Endometrial microvascular endothelial cells (primary cell): ENCODE measurements around the gene JAK2. TPM values are rescaled to one million over a fixed set of nuclear protein-coding genes. Genes with fewer than 3 reads are reported as not detected.
"Not testable (repeated sequence)": the region's sequence is repeated elsewhere in the genome, so short reads cannot be mapped to it uniquely, and the experiment has no call there.

Experiments used
- in situ Hi-C: cut with HindIII; loops from 2 replicates; pipeline ENCODE4 v1.10.0; 2017; ENCODE audit warnings: low sequenced_read_pairs, low pct_unique_long_range_greater_than_20kb; ENCODE audit errors: inconsistent ontology term
- total RNA-seq: library from RNA; depleted of rRNA; stranded (reverse); fragments of >200 nt; gene quantifications from one replicate; pipeline ENCODE4 v1.2.3, GENCODE V29; 2015; ENCODE audit errors: inconsistent ontology term

JAK2 gene
- 5.2 TPM for total RNA-seq

- in situ Hi-C loops: no loop called here
Observed at GRCh38 chr9:4984621-4985385, at the start of gene JAK2. JAK2 (plus strand) TSS chr9:4985272; CDS start chr9:5021988, 36,716 bp downstream.

GRCh38 chr9:4936277-4936676 lies 48.8 kb upstream of the JAK2 start:
- in situ Hi-C loops: no loop called here

GRCh38 chr9:4936823-4937222 lies 48.2 kb upstream of the JAK2 start:
- in situ Hi-C loops: no loop called here

GRCh38 chr9:4937446-4937845 lies 47.6 kb upstream of the JAK2 start:
- in situ Hi-C loops: no loop called here

GRCh38 chr9:4938496-4938895 lies 46.6 kb upstream of the JAK2 start:
- in situ Hi-C loops: no loop called here

- in situ Hi-C loops: no loop called here
Observed at GRCh38 chr9:4939118-4939561, 45.9 kb upstream of the JAK2 start.

- in situ Hi-C loops: not testable (repeated sequence)
Observed at GRCh38 chr9:4942042-4942691, 42.9 kb upstream of the JAK2 start.

GRCh38 chr9:4943346-4943745 lies 41.7 kb upstream of the JAK2 start:
- in situ Hi-C loops: no loop called here

- in situ Hi-C loops: not testable (repeated sequence)
Observed at GRCh38 chr9:4944431-4945211, 40.5 kb upstream of the JAK2 start.

- in situ Hi-C loops: no loop called here
Observed at GRCh38 chr9:4946937-4947336, 38.1 kb upstream of the JAK2 start.

- in situ Hi-C loops: no loop called here
Observed at GRCh38 chr9:4955836-4956235, 29.2 kb upstream of the JAK2 start.

GRCh38 chr9:4959031-4959430 lies 26.0 kb upstream of the JAK2 start:
- in situ Hi-C loops: no loop called here

- in situ Hi-C loops: no loop called here
Observed at GRCh38 chr9:4962085-4962484, 23.0 kb upstream of the JAK2 start.

- in situ Hi-C loops: no loop called here
Observed at GRCh38 chr9:4964540-4964939, 20.5 kb upstream of the JAK2 start.

GRCh38 chr9:4965174-4965821 lies 19.8 kb upstream of the JAK2 start:
- in situ Hi-C loops: no loop called here

GRCh38 chr9:4967523-4967922 lies 17.5 kb upstream of the JAK2 start:
- in situ Hi-C loops: no loop called here

GRCh38 chr9:4969130-4969529 lies 15.9 kb upstream of the JAK2 start:
- in situ Hi-C loops: no loop called here

- in situ Hi-C loops: no loop called here
Observed at GRCh38 chr9:4970970-4971641, 14.0 kb upstream of the JAK2 start.

GRCh38 chr9:4973246-4973645 lies 11.8 kb upstream of the JAK2 start:
- in situ Hi-C loops: no loop called here
